Measurements from ENCODE around the gene NKAIN1.

NKAIN1 gene

DNA sequence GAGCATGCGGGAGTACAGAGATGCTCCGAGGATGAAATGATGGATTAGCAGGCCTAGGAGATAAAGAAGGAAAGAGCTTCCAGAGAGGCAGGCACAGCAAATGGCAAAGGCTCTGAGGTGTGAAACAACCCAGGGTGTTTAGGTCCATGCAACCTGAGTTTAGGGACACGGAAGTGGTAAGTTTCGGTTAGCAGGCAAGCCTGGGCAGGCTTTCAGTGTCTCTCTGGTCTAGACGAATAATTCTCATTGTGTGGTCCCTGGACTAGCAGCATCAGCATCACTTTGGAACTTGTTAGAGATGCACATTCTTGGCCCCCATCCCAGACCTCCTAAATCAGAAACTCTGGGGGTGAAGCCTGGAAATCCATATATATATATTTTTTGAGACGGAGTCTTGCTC is 18.6 kb downstream of the NKAIN1 start:
- peak; percentile 51 for DNase-seq
- Histone ChIP-seq H3K9me3 (replicated peaks; ENCODE audit: insufficient read depth, low read length) (no peaks in the 10 kb centered on the region), H3K4me2 (ENCODE audit: low read depth, low read length) (no peak overlapping the region), H3K9ac (ENCODE audit: low read length) (no peak overlapping the region), H3K27me3 (replicated peaks; ENCODE audit: insufficient read depth, low read length) (peaks cover 7% of the 10 kb centered on the region; the same call in 1 of the 2 replicates), H3F3A (ENCODE audit: insufficient read depth, low read length) (no peaks in the 10 kb centered on the region), H3K27ac (ENCODE audit: low read length) (no peak overlapping the region), H2AFZ (ENCODE audit: low read length) (no peak overlapping the region), H3K4me1 (ENCODE audit: low read length) (no peaks in the 10 kb centered on the region), H3K9me2 (replicated peaks; ENCODE audit: insufficient read depth, low read length) (no peaks in the 10 kb centered on the region), H3K36me3 (replicated peaks; ENCODE audit: insufficient read depth, low read length) (no peaks in the 10 kb centered on the region), H3K79me2 (ENCODE audit: low read length) (no peaks in the 10 kb centered on the region), H3K4me3 (ENCODE audit: low read length) (no peak overlapping the region), H4K20me1 (ENCODE audit: insufficient read depth, low read length) (no peaks in the 10 kb centered on the region)
- TF ChIP-seq, protein P1, sequence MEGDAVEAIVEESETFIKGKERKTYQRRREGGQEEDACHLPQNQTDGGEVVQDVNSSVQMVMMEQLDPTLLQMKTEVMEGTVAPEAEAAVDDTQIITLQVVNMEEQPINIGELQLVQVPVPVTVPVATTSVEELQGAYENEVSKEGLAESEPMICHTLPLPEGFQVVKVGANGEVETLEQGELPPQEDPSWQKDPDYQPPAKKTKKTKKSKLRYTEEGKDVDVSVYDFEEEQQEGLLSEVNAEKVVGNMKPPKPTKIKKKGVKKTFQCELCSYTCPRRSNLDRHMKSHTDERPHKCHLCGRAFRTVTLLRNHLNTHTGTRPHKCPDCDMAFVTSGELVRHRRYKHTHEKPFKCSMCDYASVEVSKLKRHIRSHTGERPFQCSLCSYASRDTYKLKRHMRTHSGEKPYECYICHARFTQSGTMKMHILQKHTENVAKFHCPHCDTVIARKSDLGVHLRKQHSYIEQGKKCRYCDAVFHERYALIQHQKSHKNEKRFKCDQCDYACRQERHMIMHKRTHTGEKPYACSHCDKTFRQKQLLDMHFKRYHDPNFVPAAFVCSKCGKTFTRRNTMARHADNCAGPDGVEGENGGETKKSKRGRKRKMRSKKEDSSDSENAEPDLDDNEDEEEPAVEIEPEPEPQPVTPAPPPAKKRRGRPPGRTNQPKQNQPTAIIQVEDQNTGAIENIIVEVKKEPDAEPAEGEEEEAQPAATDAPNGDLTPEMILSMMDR (IDR thresholded peaks at IDR 0.05; ENCODE audit: low read length), result no peak
- no peak for TF ChIP-seq EZH2 (optimal IDR thresholded peaks at IDR 0.05; ENCODE audit: low read depth, low read length)
- TF ChIP-seq EZH2phosphoT487 (IDR thresholded peaks at IDR 0.05; ENCODE audit: low read length), result no peak

DNA sequence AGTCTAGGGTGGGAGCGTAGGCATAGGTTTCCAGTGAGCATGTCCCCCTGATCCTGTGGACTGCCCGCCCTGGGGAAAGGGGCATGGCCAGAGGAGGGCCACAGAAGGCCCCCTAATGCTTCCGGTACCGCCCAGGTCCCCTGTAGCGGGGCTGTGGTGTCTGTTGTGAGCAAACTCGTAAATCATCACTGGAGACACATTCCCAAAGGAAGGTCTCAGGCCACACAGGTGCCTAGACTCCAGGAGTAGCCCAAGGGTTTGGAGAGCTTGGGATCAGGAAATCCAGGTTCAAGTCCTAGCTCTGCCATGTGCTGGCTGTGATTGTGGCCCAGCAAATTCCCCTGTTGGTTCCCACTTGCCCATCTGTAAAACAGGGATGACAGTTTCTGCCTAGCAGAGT is 20.2 kb downstream of the NKAIN1 start:
- Histone ChIP-seq H3K9me3 (replicated peaks; ENCODE audit: insufficient read depth, low read length) (no peaks in the 10 kb centered on the region), H4K20me1 (ENCODE audit: insufficient read depth, low read length) (no peaks in the 10 kb centered on the region), H3K9ac (ENCODE audit: low read length) (no peak overlapping the region), H3K4me2 (ENCODE audit: low read depth, low read length) (no peak overlapping the region), H3K9me2 (replicated peaks; ENCODE audit: insufficient read depth, low read length) (no peaks in the 10 kb centered on the region), H3K4me3 (ENCODE audit: low read length) (no peak overlapping the region), H3K27ac (ENCODE audit: low read length) (no peak overlapping the region), H3K4me1 (ENCODE audit: low read length) (no peaks in the 10 kb centered on the region), H2AFZ (ENCODE audit: low read length) (no peak overlapping the region), H3K36me3 (replicated peaks; ENCODE audit: insufficient read depth, low read length) (no peaks in the 10 kb centered on the region), H3K79me2 (ENCODE audit: low read length) (no peaks in the 10 kb centered on the region), H3F3A (ENCODE audit: insufficient read depth, low read length) (no peaks in the 10 kb centered on the region), H3K27me3 (replicated peaks; ENCODE audit: insufficient read depth, low read length) (peaks cover 7% of the 10 kb centered on the region; the same call in 1 of the 2 replicates)
- TF ChIP-seq EZH2phosphoT487 (IDR thresholded peaks at IDR 0.05; ENCODE audit: low read length) (no peak), EZH2 (optimal IDR thresholded peaks at IDR 0.05; ENCODE audit: low read depth, low read length) (no peak)
- TF ChIP-seq, protein P1 (IDR thresholded peaks at IDR 0.05; ENCODE audit: low read length), result no peak
- no peak for DNase-seq

DNA sequence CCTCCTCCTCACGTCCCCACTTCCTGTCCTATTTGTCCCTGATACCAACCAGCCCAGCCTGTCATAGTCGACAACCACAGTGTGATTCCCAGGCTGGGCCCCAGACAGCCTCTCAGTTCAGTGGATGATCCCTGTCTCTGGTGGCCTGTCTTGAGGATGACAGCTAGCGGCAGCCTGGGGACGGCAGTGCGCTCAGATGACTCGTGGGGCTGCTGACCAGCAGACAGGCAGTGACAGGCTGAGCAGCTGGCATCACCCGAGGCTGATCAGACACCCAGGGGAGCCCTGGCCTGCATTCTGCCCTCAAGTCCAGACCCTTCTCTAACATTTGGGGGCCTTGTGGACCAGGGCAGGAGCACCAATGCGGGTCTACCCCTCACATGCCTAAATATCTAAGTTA is 21.0 kb downstream of the NKAIN1 start:
- Histone ChIP-seq H3K4me1 (ENCODE audit: low read length) (no peaks in the 10 kb centered on the region), H2AFZ (ENCODE audit: low read length) (no peak overlapping the region), H3K4me3 (ENCODE audit: low read length) (no peak overlapping the region), H3K27ac (ENCODE audit: low read length) (no peak overlapping the region), H3K36me3 (replicated peaks; ENCODE audit: insufficient read depth, low read length) (no peaks in the 10 kb centered on the region), H4K20me1 (ENCODE audit: insufficient read depth, low read length) (no peaks in the 10 kb centered on the region), H3K27me3 (replicated peaks; ENCODE audit: insufficient read depth, low read length) (peaks cover 1% of the 10 kb centered on the region; the same call in 1 of the 2 replicates), H3K79me2 (ENCODE audit: low read length) (no peaks in the 10 kb centered on the region), H3K9me2 (replicated peaks; ENCODE audit: insufficient read depth, low read length) (no peaks in the 10 kb centered on the region), H3F3A (ENCODE audit: insufficient read depth, low read length) (no peaks in the 10 kb centered on the region), H3K9me3 (replicated peaks; ENCODE audit: insufficient read depth, low read length) (no peaks in the 10 kb centered on the region), H3K9ac (ENCODE audit: low read length) (no peak overlapping the region), H3K4me2 (ENCODE audit: low read depth, low read length) (no peak overlapping the region)
- TF ChIP-seq EZH2phosphoT487 (IDR thresholded peaks at IDR 0.05; ENCODE audit: low read length) (no peak), EZH2 (optimal IDR thresholded peaks at IDR 0.05; ENCODE audit: low read depth, low read length) (no peak)
- TF ChIP-seq, protein P1 (IDR thresholded peaks at IDR 0.05; ENCODE audit: low read length), result no peak
- no peak for DNase-seq
